ENCODE data around the gene FASTKD3.

The FASTKD3 gene

DNA sequence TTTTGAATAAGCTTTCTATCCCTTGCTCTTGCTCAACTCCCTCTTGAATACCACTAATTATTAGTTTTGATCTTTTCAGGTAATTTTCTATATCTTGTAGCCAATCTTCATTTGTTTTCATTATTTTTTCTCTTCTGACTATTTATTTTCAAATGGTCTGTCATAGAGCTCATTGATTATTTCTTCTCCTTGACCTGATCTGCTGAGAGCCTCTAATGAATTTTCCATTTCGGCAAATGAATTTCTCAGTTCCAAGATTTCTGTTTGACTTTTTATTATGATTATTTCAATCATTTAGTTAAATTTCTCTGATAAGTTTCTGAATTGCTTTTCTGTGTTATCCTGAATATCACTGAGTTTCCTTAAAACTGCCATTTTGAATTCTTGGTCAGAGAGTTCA is 39.5 kb upstream of the FASTKD3 start:
- Histone ChIP-seq H3K4me3 (no peak overlapping the region), H3K9me3 (peaks cover 0 to 18% (median 18%) of the 10 kb centered on the region in 3 donors), H3K27ac (no peak overlapping the region), H3K4me1 (no peaks in the 10 kb centered on the region), H3K36me3 (peaks cover 16 to 28% (median 20%) of the 10 kb centered on the region in 3 donors), H3K27me3 (no peaks in the 10 kb centered on the region)
- no peak for DNase-seq
- intact Hi-C loops (cut with DNase I; ENCODE audit: low total_unique reads), result no loop called here
- TF ChIP-seq, protein P1, sequence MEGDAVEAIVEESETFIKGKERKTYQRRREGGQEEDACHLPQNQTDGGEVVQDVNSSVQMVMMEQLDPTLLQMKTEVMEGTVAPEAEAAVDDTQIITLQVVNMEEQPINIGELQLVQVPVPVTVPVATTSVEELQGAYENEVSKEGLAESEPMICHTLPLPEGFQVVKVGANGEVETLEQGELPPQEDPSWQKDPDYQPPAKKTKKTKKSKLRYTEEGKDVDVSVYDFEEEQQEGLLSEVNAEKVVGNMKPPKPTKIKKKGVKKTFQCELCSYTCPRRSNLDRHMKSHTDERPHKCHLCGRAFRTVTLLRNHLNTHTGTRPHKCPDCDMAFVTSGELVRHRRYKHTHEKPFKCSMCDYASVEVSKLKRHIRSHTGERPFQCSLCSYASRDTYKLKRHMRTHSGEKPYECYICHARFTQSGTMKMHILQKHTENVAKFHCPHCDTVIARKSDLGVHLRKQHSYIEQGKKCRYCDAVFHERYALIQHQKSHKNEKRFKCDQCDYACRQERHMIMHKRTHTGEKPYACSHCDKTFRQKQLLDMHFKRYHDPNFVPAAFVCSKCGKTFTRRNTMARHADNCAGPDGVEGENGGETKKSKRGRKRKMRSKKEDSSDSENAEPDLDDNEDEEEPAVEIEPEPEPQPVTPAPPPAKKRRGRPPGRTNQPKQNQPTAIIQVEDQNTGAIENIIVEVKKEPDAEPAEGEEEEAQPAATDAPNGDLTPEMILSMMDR (IDR thresholded peaks at IDR 0.05), result no peak

DNA sequence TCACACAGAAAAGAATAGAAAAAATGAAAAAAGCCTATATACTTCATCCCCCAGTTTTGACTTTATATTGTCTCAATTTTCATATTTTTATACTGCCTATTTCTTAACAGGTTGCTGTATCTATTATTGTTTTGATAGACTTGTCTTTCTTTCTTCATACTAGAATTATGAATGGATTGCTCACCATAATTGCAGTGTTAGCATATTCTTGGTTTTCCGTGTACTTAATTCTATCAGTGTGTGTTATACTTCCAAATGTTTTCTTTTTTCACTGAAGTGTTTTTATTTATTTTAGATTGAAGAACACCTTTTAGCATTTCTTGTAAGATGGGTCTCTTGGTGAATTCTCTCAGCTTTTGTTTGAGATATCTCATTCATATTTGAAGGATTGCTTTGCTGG is 38.8 kb upstream of the FASTKD3 start:
- TF ChIP-seq, protein P1 (IDR thresholded peaks at IDR 0.05), result no peak
- no peak for DNase-seq
- no peak overlapping the region for H3K27ac ChIP-seq
- H3K36me3 ChIP-seq, result peaks cover 21 to 28% (median 25%) of the 10 kb centered on the region in 3 donors
- intact Hi-C loops (cut with DNase I; ENCODE audit: low total_unique reads), result no loop called here
- H3K4me1 ChIP-seq, result no peaks in the 10 kb centered on the region
- H3K9me3 ChIP-seq, result peaks cover 0 to 15% (median 12%) of the 10 kb centered on the region in 3 donors
- no peak overlapping the region for H3K4me3 ChIP-seq
- no peaks in the 10 kb centered on the region for H3K27me3 ChIP-seq

DNA sequence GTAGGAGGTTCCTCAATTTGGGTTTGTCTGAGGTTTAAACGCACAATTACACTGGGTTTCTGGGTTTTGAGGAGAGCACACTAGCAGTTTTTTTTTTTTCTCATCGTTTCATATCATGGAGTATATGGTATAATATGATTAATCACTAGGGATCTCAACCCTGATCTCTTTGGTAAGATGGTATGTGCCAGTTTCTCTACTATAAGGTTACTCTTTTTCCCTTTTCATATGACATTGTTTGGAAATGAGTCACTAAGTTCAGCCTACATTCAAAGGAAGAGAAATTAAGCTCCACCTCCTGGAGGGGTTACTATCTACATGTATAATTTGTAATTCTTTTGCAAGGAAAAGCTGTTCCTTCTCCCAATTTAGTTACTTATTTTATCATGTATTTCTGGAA is 35.3 kb upstream of the FASTKD3 start:
- Histone ChIP-seq H3K4me1 (no peaks in the 10 kb centered on the region), H3K27ac (no peak overlapping the region), H3K36me3 (peaks cover 35 to 48% (median 48%) of the 10 kb centered on the region in 3 donors), H3K9me3 (peaks cover 0 to 14% (median 4%) of the 10 kb centered on the region in 3 donors), H3K4me3 (no peak overlapping the region), H3K27me3 (no peaks in the 10 kb centered on the region)
- intact Hi-C loops (cut with DNase I; ENCODE audit: low total_unique reads), result no loop called here
- TF ChIP-seq, protein P1 (IDR thresholded peaks at IDR 0.05), result no peak
- DNase-seq, result no peak

DNA sequence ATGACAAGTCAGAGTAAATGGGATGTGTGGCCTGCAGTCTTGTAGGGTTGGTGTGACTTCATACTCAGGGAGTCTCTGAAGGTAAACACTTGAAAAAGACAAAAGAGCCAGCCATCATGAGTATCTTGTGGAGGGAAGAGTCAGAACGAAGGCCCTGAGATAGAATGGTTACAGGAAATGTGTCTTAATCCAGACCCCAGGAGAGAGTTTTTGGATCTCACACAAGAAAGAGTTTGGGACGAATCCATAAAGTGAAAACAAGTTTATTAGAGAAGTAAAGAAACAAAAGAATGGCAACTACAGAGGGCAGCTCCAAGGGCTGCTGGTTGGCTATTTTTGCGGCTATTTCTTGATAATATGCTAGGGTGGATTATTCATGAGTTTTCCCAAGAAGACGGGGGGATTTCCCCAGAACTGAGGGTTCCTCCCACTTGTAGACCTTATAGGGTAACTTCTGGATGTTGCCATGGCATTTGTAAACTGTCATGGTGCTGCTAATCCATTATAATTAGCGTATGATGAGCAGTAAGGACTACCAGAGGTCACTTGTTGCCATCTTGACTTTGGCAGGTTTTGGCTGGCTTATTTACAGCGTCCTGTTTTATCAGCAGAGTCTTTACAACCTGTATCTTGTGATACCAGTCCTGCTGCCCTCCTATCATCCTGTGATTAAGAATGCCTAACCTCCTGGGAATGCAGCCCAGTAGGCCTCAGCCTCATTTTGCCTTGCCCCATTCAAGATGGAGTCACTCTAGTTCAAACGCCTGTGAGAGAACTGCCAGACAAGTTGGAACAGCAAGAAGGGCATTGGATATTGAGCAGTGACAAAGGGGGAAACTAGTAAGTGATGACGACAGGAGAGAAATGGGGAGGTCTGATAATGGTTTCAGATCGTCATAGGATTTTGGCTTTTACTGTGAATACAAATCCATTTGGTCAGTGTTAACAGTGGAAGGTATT is 34.1 kb upstream of the FASTKD3 start:
- no peak for DNase-seq
- TF ChIP-seq, protein P1 (IDR thresholded peaks at IDR 0.05), result no peak

DNA sequence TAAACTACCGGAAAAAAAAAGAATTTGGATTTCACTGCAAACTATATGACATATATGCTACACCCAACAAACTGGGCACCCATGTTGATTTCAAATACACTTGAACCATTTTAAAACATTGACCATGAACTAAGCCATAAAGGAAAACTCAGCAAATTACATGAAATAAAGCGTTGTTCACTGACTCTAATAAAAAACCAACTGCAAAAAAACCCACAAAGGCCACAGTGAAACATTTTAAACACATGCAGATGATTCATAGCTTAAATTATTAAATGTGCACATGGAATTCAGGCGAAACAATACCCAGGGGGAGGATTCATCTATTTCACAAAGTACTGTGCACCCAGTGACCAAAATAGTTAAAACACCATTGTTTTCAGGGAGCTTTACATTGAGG is 33.4 kb upstream of the FASTKD3 start:
- Histone ChIP-seq H3K4me1 (no peaks in the 10 kb centered on the region), H3K9me3 (no peaks in the 10 kb centered on the region), H3K27me3 (no peaks in the 10 kb centered on the region), H3K27ac (no peak overlapping the region), H3K4me3 (no peak overlapping the region), H3K36me3 (peaks cover 41 to 62% (median 58%) of the 10 kb centered on the region in 3 donors)
- DNase-seq, result no peak
- intact Hi-C loops (cut with DNase I; ENCODE audit: low total_unique reads), result no loop called here
- TF ChIP-seq, protein P1 (IDR thresholded peaks at IDR 0.05), result no peak

More for the DNA sequence above, 34.1 kb upstream of the FASTKD3 start:
- Histone ChIP-seq H3K9me3 (peaks cover 0 to 7% (median 0%) of the 10 kb centered on the region in 3 donors), H3K4me3 (no peak overlapping the region), H3K36me3 (peaks cover 35 to 55% (median 50%) of the 10 kb centered on the region in 3 donors), H3K4me1 (no peaks in the 10 kb centered on the region), H3K27ac (no peak overlapping the region), H3K27me3 (no peaks in the 10 kb centered on the region)
- intact Hi-C loops (cut with DNase I; ENCODE audit: low total_unique reads), result no loop called here
